GM18499 (cell line): Measurements from ENCODE around the gene TPTE.
"Not testable (repeated sequence)": the region's sequence is repeated elsewhere in the genome, so short reads cannot be mapped to it uniquely, and the experiment has no call there.

ENCODE experiments used
- ATAC-seq: cut with Tn5 transposase; IDR thresholded peaks from one replicate; pipeline ENCODE4 v1.9.1; 2021; ENCODE audit warnings: moderate number of reproducible peaks; ENCODE audit not compliant: insufficient read depth, unreplicated experiment

TPTE gene

DNA sequence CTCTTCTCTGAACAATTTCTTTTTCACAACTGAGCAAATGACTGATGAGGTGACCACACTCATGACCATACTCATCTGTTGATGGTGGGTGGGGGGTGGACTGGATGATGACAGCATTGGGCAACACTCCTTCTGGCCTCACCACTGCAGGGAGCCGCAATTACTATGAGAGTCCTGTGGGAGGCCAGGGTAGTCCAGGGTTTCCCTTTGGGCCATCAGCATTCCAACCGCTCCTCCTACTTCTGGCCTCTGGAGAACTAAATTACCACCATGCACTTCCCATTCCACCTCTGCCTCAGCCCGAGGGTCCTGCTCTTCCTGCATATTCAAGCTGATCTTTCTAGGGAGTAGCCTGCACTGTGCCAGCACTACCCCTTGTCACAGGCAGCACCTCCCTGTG lies 94.7 kb downstream of the TPTE start:
- ATAC-seq, result not testable (repeated sequence)

GRCh38 chr21:10616535-10616934 lies 95.2 kb downstream of the TPTE start:
- ATAC-seq, result no peak

- ATAC-seq, result not testable (repeated sequence)
Measured at GRCh38 chr21:10617133-10617752, 95.9 kb downstream of the TPTE start.

- ATAC-seq, result no peak
Measured at GRCh38 chr21:10627316-10627863, 106.0 kb downstream of the TPTE start.

GRCh38 chr21:10629239-10629638 lies 107.9 kb downstream of the TPTE start:
- not testable (repeated sequence) for ATAC-seq

DNA sequence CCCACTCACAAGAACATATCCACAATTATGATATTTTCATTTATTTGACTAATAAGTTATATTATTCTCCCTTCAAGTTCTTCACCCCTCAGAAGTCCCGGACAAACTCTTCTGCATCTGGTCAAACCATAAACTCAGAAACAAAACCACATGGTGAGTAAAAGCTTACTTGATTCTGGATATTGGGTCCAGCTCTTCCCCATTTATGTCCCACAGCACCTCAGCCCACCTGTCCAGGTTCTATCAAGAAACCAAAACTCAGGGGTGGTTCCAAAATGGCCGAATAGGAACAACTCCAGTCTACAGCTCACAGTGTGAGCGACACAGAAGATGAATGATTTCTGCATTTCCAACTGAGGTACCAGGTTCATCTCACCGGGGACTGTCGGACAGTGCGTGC lies 109.4 kb downstream of the TPTE start:
- not testable (repeated sequence) for ATAC-seq

- not testable (repeated sequence) for ATAC-seq
Measured at GRCh38 chr21:10631316-10631715, 109.9 kb downstream of the TPTE start.

- not testable (repeated sequence) for ATAC-seq
Measured at GRCh38 chr21:10638144-10638543, 116.8 kb downstream of the TPTE start.

DNA sequence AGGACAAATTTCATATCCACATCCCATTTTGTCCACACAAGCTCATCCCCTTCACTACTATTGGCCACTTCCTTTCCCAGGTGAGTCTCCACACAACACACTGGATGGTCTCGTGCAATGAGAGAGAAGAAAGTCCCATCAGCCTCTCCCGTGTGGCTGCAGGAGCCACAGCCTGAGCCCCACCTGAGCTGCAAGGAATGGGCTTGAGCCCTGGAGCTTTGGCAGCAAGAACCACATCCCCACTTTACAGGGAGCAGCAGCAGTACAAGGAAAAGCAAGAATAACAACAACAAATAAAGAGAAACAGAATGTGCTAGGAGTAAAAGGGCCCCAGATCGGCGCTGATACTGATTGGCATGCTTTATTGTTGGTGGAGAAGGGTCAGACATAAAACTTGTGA lies 117.7 kb downstream of the TPTE start:
- no peak for ATAC-seq

DNA sequence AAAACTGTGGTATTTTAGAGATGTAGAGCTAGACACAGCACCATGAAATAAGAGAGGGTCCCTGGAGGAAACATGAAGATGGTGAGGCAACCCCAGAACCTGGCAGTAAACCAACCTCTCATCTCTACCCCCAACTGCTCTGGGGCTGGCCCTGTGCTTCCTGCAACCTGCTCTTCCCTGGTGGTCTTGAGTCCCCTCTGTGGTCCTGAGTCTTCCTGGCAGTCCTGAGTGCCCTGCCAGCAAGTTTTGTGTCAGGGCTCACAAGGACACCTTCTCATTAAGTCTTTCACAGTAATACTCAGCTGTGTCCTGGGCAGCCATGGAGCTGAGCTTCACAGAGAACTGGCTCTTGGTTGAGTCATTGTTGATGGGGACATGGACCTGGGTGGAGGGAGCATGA lies 118.4 kb downstream of the TPTE start:
- not testable (repeated sequence) for ATAC-seq

DNA sequence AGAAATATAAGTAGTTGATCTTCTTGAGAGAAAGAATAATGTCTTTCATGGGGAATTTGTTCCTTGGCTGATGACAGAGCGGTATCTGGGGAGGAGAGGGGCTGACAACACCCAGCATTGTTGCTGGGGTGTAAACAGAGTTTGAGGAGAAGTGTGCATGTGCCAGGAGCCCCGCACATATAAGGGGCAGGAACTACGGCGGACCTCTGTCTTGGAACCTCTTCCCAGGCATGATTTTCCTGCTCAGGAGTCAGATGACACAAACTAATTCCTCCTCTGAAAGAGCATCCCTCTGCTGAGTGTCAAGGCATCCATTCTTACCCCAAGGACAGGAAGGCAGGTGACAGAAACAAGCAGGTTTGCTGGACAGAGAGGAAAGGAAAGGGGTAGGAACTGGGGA lies 119.1 kb downstream of the TPTE start:
- no peak for ATAC-seq

DNA sequence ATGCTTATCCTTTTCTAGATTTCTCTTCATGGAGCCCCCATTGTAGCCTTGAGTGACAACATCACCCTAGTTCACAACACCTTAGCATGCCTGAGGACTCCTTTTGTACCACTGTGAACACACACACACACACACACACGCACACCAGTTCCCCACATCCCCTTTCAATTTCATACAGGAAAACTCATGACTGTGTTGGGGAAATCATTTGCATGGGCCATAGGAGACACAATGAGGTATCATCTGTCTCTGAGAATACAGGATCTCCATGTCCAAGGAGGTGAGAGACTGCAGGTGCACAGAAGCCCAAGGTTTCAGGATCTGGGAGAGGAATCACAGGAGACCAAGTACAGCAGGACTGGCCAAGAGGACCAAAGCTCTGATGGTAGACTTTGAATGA lies 119.7 kb downstream of the TPTE start:
- no peak for ATAC-seq

DNA sequence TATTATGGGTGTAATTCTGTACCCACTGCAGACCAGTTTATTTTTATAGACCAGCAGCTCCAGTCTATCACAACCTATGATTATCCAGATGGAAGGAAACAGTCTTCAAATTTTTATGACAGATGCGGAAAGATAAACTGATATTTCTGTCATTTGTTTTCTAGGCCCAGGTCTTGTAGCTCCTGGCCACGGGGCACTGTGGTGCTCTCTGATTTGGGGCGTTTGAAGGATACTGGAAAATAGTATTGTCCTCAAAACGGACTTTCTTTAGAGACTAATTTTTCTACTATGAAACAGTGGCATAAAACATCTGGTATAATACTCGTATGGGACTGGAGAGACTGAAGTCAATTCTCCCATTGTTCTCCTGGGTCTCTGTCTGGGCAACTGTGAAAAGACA lies 124.3 kb downstream of the TPTE start:
- ATAC-seq, result not testable (repeated sequence)

GRCh38 chr21:10649350-10650149 lies 128.2 kb downstream of the TPTE start:
- ATAC-seq, result not testable (repeated sequence)

DNA sequence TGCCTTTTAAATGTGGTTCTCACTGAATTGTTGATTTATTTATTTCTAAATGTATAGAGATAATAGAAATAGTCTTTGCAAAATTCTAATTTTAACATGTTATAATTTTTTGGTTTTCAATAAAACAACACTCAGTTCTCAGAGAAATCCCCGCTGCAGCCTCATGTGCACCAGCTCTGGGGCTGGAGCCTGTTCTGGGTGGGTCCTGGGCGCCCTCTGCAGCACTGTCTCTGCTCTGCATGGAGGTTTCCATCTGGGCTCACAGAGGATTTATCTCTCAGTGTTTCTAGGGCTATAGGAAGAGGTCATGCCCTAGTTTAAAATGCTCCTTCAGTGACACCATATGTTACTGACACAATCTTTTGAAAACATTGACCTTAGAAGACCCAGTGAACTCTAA lies 128.9 kb downstream of the TPTE start:
- not testable (repeated sequence) for ATAC-seq
